ENCODE data around the gene PLA2R1.

Gene PLA2R1

DNA sequence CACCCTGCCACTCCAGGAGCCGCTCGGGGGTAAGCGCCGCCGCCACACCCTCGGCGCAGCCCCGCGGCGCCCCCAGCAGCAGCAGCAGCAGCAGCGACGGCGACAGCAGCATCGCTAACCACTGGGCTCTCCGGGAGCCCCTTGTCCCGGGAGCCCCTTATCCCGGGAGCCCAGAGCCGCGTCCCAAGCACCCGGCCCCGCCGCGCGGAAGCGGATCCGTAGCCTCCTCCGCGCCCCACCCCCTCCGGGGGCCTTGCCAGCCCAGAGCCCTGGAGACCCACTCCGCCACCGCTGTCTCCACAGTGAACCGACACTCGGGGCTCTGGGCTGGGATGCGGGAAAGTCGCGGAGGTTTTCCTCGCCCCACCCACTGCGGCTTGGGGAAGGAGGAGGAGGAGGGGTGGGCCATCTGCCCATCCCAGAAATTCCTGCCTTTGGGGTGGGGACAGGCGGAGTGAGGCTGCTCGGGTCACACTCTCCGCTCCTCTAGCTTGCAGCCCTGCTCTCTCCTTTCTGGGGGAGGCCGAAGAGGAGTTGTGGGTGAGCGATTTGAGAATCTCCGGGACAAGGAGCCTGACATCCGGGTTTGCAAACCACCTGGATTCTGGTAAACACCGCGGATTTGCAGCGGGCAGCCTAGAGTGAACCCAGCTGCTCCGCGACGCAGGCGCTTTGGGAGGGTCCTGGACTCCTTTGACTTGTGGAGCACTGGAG, at the start of gene PLA2R1:
Gene PLA2R1 (minus strand): TSS at position 324 of the 714 bp plus-strand sequence. CDS start 212 bp downstream, at position 112.
- no peaks in the 10 kb centered on the region for H4K20me1 ChIP-seq (ENCODE audit: low read depth, low read length)
- TF ChIP-seq EZH2phosphoT487 (conservative IDR thresholded peaks at IDR 0.05; ENCODE audit: low read length), result no peak
- TF ChIP-seq, protein P1, sequence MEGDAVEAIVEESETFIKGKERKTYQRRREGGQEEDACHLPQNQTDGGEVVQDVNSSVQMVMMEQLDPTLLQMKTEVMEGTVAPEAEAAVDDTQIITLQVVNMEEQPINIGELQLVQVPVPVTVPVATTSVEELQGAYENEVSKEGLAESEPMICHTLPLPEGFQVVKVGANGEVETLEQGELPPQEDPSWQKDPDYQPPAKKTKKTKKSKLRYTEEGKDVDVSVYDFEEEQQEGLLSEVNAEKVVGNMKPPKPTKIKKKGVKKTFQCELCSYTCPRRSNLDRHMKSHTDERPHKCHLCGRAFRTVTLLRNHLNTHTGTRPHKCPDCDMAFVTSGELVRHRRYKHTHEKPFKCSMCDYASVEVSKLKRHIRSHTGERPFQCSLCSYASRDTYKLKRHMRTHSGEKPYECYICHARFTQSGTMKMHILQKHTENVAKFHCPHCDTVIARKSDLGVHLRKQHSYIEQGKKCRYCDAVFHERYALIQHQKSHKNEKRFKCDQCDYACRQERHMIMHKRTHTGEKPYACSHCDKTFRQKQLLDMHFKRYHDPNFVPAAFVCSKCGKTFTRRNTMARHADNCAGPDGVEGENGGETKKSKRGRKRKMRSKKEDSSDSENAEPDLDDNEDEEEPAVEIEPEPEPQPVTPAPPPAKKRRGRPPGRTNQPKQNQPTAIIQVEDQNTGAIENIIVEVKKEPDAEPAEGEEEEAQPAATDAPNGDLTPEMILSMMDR (IDR thresholded peaks at IDR 0.05; ENCODE audit: insufficient read depth, low read length, poor library complexity, severe bottlenecking), result no peak
- H3K4me3 ChIP-seq (ENCODE audit: insufficient read depth, low read length, poor library complexity, severe bottlenecking), result no peak within 1 kb of the TSS
- no peaks in the 10 kb centered on the region for H3K9me3 ChIP-seq (ENCODE audit: insufficient read depth, low read length)
- H3K36me3 ChIP-seq (ENCODE audit: low read length), result no peaks in the 10 kb centered on the region
- H3K9me2 ChIP-seq (replicated peaks; ENCODE audit: insufficient read depth, low read length), result no peaks in the 10 kb centered on the region
- H3K79me2 ChIP-seq (ENCODE audit: insufficient read depth, low read length), result no peaks in the 10 kb centered on the region
- H2AFZ ChIP-seq (ENCODE audit: low read depth, low read length, severe bottlenecking), result no peak within 1 kb of the TSS
- H3K4me2 ChIP-seq (ENCODE audit: low read depth, low read length, poor library complexity, severe bottlenecking), result no peak within 1 kb of the TSS
- H3F3A ChIP-seq (ENCODE audit: insufficient read depth), result no peaks in the 10 kb centered on the region
- no peak within 1 kb of the TSS for H3K9ac ChIP-seq (ENCODE audit: low read length)
- no peaks in the 10 kb centered on the region for H3K27me3 ChIP-seq (ENCODE audit: low read length)
- H3K27ac ChIP-seq (ENCODE audit: low read depth, low read length), result no peak within 1 kb of the TSS

DNA sequence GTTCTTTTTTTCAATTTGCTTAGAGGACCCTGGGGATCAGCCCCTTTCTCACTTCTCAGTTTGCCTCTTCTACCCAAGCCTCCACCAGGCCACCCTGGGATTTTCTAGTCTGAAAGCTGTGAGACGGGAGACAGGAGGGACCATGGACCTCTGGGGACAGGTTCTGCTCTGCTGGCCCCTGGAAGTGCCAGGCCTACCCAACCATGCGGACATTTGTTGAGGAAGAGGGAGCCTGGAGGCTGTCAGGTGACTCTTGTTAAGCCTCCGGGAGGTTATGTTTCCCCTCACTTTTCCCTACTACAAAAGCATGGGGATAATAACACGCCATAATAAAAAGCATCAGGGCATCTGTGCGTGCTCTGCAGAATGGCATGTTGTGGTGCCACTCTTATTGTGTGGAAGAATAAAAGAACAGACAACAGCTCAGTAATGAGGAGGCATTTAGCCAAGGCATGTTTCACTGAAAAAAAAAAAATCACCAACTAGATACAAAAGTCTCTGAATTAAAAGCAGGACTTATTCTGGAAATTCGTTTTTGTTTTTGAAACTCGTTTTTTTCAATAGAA, 48.3 kb upstream of the PLA2R1 start:
- H3F3A ChIP-seq (ENCODE audit: insufficient read depth), result no peaks in the 10 kb centered on the region
- no peak overlapping the region for H3K9ac ChIP-seq (ENCODE audit: low read length)
- no peaks in the 10 kb centered on the region for H3K79me2 ChIP-seq (ENCODE audit: insufficient read depth, low read length)
- H3K4me3 ChIP-seq (ENCODE audit: insufficient read depth, low read length, poor library complexity, severe bottlenecking), result no peak overlapping the region
- no peak for TF ChIP-seq EZH2phosphoT487 (conservative IDR thresholded peaks at IDR 0.05; ENCODE audit: low read length)
- TF ChIP-seq, protein P1 (IDR thresholded peaks at IDR 0.05; ENCODE audit: insufficient read depth, low read length, poor library complexity, severe bottlenecking), result no peak
- no peak overlapping the region for H3K4me2 ChIP-seq (ENCODE audit: low read depth, low read length, poor library complexity, severe bottlenecking)
- no peaks in the 10 kb centered on the region for H3K9me3 ChIP-seq (ENCODE audit: insufficient read depth, low read length)
- H2AFZ ChIP-seq (ENCODE audit: low read depth, low read length, severe bottlenecking), result no peak overlapping the region
- H3K36me3 ChIP-seq (ENCODE audit: low read length), result no peaks in the 10 kb centered on the region
- no peaks in the 10 kb centered on the region for H3K9me2 ChIP-seq (replicated peaks; ENCODE audit: insufficient read depth, low read length)
- H4K20me1 ChIP-seq (ENCODE audit: low read depth, low read length), result no peaks in the 10 kb centered on the region
- no peaks in the 10 kb centered on the region for H3K27me3 ChIP-seq (ENCODE audit: low read length)
- no peak overlapping the region for H3K27ac ChIP-seq (ENCODE audit: low read depth, low read length)

DNA sequence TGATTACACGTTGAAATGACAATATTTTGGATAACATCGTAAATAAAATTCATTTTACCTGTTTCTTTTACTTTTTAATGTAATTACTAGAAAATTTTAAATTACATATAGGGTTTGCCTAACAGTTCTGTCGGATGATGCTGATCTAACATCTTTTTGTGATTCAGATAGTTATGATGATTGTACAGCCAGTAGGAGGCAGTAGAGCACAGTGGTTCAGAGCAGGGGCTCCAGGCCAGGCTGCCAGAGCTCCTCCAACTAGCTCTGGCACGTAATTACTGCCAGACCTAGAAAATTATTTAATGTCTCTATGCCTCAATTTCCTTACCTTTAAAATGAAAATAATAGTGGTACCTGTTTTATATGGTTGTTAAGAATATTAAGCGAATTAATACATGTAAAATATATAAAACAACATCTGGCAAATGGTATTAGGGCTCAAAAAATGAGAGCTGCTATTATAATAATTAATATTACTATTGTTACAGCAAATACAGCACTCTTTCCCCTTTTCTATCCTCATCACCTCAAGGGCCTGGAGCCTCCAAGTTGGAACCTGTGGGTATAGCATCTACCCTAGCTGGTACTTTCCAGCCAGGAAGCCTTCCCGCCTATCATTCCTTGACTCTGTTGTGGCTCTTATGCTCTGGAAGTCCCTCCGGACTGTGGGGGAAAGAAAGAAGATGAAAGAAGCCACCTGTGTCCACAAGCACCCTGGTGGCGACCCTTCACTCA, 47.7 kb upstream of the PLA2R1 start:
- H3K9me2 ChIP-seq (replicated peaks; ENCODE audit: insufficient read depth, low read length), result no peaks in the 10 kb centered on the region
- no peaks in the 10 kb centered on the region for H3K36me3 ChIP-seq (ENCODE audit: low read length)
- no peak overlapping the region for H2AFZ ChIP-seq (ENCODE audit: low read depth, low read length, severe bottlenecking)
- H3K79me2 ChIP-seq (ENCODE audit: insufficient read depth, low read length), result no peaks in the 10 kb centered on the region
- TF ChIP-seq EZH2phosphoT487 (conservative IDR thresholded peaks at IDR 0.05; ENCODE audit: low read length), result no peak
- TF ChIP-seq, protein P1 (IDR thresholded peaks at IDR 0.05; ENCODE audit: insufficient read depth, low read length, poor library complexity, severe bottlenecking), result peak; percentile 66
- no peaks in the 10 kb centered on the region for H4K20me1 ChIP-seq (ENCODE audit: low read depth, low read length)
- H3K9me3 ChIP-seq (ENCODE audit: insufficient read depth, low read length), result no peaks in the 10 kb centered on the region
- H3K4me3 ChIP-seq (ENCODE audit: insufficient read depth, low read length, poor library complexity, severe bottlenecking), result no peak overlapping the region
- H3K9ac ChIP-seq (ENCODE audit: low read length), result no peak overlapping the region
- no peak overlapping the region for H3K4me2 ChIP-seq (ENCODE audit: low read depth, low read length, poor library complexity, severe bottlenecking)
- no peaks in the 10 kb centered on the region for H3F3A ChIP-seq (ENCODE audit: insufficient read depth)
- H3K27me3 ChIP-seq (ENCODE audit: low read length), result no peaks in the 10 kb centered on the region
- no peak overlapping the region for H3K27ac ChIP-seq (ENCODE audit: low read depth, low read length)
